H9 (cell line): ENCODE measurements around the gene FAM32A. TPM values are rescaled to one million over a fixed set of nuclear protein-coding genes. Genes with fewer than 3 reads are reported as not detected.

Experiments used
- DNase-seq: peaks from one replicate; pipeline ENCODE4 v3.0.0-alpha.2; 2017
- H2AFZ ChIP-seq: one replicate; pipeline ENCODE4 v1.6.1; 2013; ENCODE audit warnings: mild to moderate bottlenecking, low read length, control low read depth, moderate library complexity
- H2AK5ac ChIP-seq: 2 replicates; pipeline ENCODE4 v1.6.1; 2013; ENCODE audit warnings: low read length, control low read depth, mixed read lengths; ENCODE audit not compliant: insufficient read length
- H2BK120ac ChIP-seq: one replicate; pipeline ENCODE4 v1.6.1; 2013; ENCODE audit warnings: low read depth, mild to moderate bottlenecking, low read length, control low read depth, inconsistent platforms; ENCODE audit not compliant: poor library complexity, severe bottlenecking
- H2BK12ac ChIP-seq: 2 replicates; pipeline ENCODE4 v1.6.1; 2013; ENCODE audit warnings: low read length, control low read depth, mixed read lengths, low read depth; ENCODE audit not compliant: insufficient read length
- H2BK15ac ChIP-seq: 2 replicates; pipeline ENCODE4 v1.6.1; 2013; ENCODE audit warnings: low read depth, low read length, control low read depth
- H2BK20ac ChIP-seq: one replicate; pipeline ENCODE4 v1.6.1; 2013; ENCODE audit warnings: low read depth, mild to moderate bottlenecking, low read length, control low read depth, inconsistent platforms; ENCODE audit not compliant: poor library complexity, severe bottlenecking
- H2BK5ac ChIP-seq: 2 replicates; pipeline ENCODE4 v1.6.1; 2013; ENCODE audit warnings: low read length, control low read depth, mixed read lengths; ENCODE audit not compliant: insufficient read length
- H3K14ac ChIP-seq: 2 replicates; pipeline ENCODE4 v1.6.1; 2013; ENCODE audit warnings: low read length, control low read depth; ENCODE audit not compliant: insufficient read depth
- H3K18ac ChIP-seq: 2 replicates; pipeline ENCODE4 v1.6.1; 2013; ENCODE audit warnings: low read depth, mild to moderate bottlenecking, mixed read lengths, low read length, control low read depth; ENCODE audit not compliant: insufficient read length
- H3K23ac ChIP-seq: 2 replicates; pipeline ENCODE4 v1.6.1; 2013; ENCODE audit warnings: low read length, control low read depth, mixed read lengths, low read depth; ENCODE audit not compliant: insufficient read length
- H3K23me2 ChIP-seq: 2 replicates; pipeline ENCODE4 v1.6.1; 2013; ENCODE audit warnings: low read depth, mild to moderate bottlenecking, mixed read lengths, low read length, control low read depth; ENCODE audit not compliant: insufficient read length, poor library complexity, severe bottlenecking
- H3K27ac ChIP-seq: 2 replicates; pipeline ENCODE4 v1.5.1; 2013; ENCODE audit warnings: low read length, control low read depth, mixed read lengths, low read depth; ENCODE audit not compliant: insufficient read length
- H3K27me3 ChIP-seq: 2 replicates; pipeline ENCODE4 v1.6.1; 2013; ENCODE audit warnings: low read length, control low read depth, inconsistent platforms; ENCODE audit not compliant: insufficient read depth
- H3K4ac ChIP-seq: 2 replicates; pipeline ENCODE4 v1.6.1; 2013; ENCODE audit warnings: low read depth, mild to moderate bottlenecking, control low read depth, inconsistent platforms, low read length, moderate library complexity
- H3K4me1 ChIP-seq: 2 replicates; pipeline ENCODE4 v1.6.1; 2013; ENCODE audit warnings: low read length, control low read depth, inconsistent platforms; ENCODE audit not compliant: insufficient read depth
- H3K4me2 ChIP-seq: 2 replicates; pipeline ENCODE4 v1.6.1; 2013; ENCODE audit warnings: low read length, control low read depth, mixed read lengths; ENCODE audit not compliant: insufficient read length, insufficient read depth
- H3K56ac ChIP-seq: 2 replicates; pipeline ENCODE4 v1.6.1; 2013; ENCODE audit warnings: low read depth, mild to moderate bottlenecking, mixed read lengths, low read length, control low read depth; ENCODE audit not compliant: insufficient read length
- H3K79me1 ChIP-seq: 2 replicates; pipeline ENCODE4 v1.6.1; 2013; ENCODE audit warnings: low read depth, mild to moderate bottlenecking, moderate library complexity, low read length, control low read depth, inconsistent platforms; ENCODE audit not compliant: insufficient read depth, poor library complexity, severe bottlenecking
- H3K79me2 ChIP-seq: 2 replicates; pipeline ENCODE4 v1.6.1; 2013; ENCODE audit warnings: low read length, control low read depth, inconsistent platforms; ENCODE audit not compliant: insufficient read depth
- H3K9ac ChIP-seq: 2 replicates; pipeline ENCODE4 v1.6.1; 2013; ENCODE audit warnings: low read length, control low read depth, mixed read lengths; ENCODE audit not compliant: insufficient read length; ENCODE audit errors: extremely low read depth
- H3K9me3 ChIP-seq: one replicate; pipeline ENCODE4 v1.6.1; 2013; ENCODE audit warnings: low read depth, low read length, inconsistent platforms; ENCODE audit not compliant: control insufficient read depth
- H3T11ph ChIP-seq: one replicate; pipeline ENCODE4 v1.6.1; 2013; ENCODE audit warnings: mild to moderate bottlenecking, low read length, control low read depth, inconsistent platforms
- H4K20me1 ChIP-seq: one replicate; pipeline ENCODE4 v1.6.1; 2013; ENCODE audit not compliant: control insufficient read depth, insufficient read length, insufficient read depth
- H4K5ac ChIP-seq: 2 replicates; pipeline ENCODE4 v1.6.1; 2013; ENCODE audit warnings: low read depth, mild to moderate bottlenecking, mixed read lengths, low read length, control low read depth; ENCODE audit not compliant: insufficient read length
- H4K8ac ChIP-seq: replicated peaks from 2 replicates; pipeline ENCODE4 v1.6.1; 2013; ENCODE audit warnings: low read length, control low read depth, mixed read lengths, low read depth; ENCODE audit not compliant: insufficient read length
- H4K91ac ChIP-seq: 2 replicates; pipeline ENCODE4 v1.6.1; 2013; ENCODE audit warnings: low read depth, mild to moderate bottlenecking, moderate library complexity, mixed read lengths, low read length, control low read depth; ENCODE audit not compliant: insufficient read length
- H3K27ac Mint-ChIP-seq, 3 experiments: 2 replicates in 2 of 3; 3 replicates in 1 of 3; pipeline ENCODE4 v1.8.0; 2020 to 2021; ENCODE audit warnings: mixed read lengths in 3 of 3, mild to moderate bottlenecking in 1 of 3, moderate library complexity in 1 of 3
- H3K27me3 Mint-ChIP-seq: 2 replicates; pipeline ENCODE4 v1.8.0; 2021; ENCODE audit warnings: low read depth, mild to moderate bottlenecking, moderate library complexity, mixed read lengths
- H3K36me3 Mint-ChIP-seq, 3 experiments: 2 replicates in 2 of 3; 3 replicates in 1 of 3; pipeline ENCODE4 v1.8.0; 2020 to 2021; ENCODE audit warnings: low read depth in 3 of 3, mixed read lengths in 3 of 3; ENCODE audit not compliant: insufficient read depth in 1 of 3
- H3K4me1 Mint-ChIP-seq, 2 experiments: 2 replicates each; pipeline ENCODE4 v1.8.0; 2020; ENCODE audit warnings: mixed read lengths in 2 of 2
- H3K4me3 Mint-ChIP-seq, 2 experiments: 2 replicates in 1 of 2; 3 replicates in 1 of 2; pipeline ENCODE4 v1.8.0; 2020 to 2021; ENCODE audit warnings: mild to moderate bottlenecking in 2 of 2, mixed read lengths in 2 of 2, moderate library complexity in 1 of 2
- H3K9me3 Mint-ChIP-seq, 2 experiments: 2 replicates in 1 of 2; 3 replicates in 1 of 2; pipeline ENCODE4 v1.8.0; 2020; ENCODE audit warnings: mild to moderate bottlenecking in 2 of 2, mixed read lengths in 2 of 2, moderate library complexity in 1 of 2
- CTCF ChIP-seq: fragments of 200-600 bp; sonication (generic); conservative IDR thresholded peaks from 3 replicates; pipeline ENCODE4 v1.8.0; 2021; ENCODE audit warnings: antibody characterized with exemption, mild to moderate bottlenecking
- WGBS: extraction: QIAGEN DNeasy Blood & Tissue Kit; methylation state at CpG from one replicate; pipeline ENCODE4 v1.1.7; 2013; ENCODE audit warnings: missing lambda C conversion rate, low lambda C conversion rate, mixed read lengths; ENCODE audit not compliant: insufficient read length; ENCODE audit errors: extremely low coverage; 5-methylcytosine and 5-hydroxymethylcytosine counted together
- total RNA-seq: library from RNA; stranded (reverse); gene quantifications from 2 replicates; pipeline ENCODE4 v1.2.1, GENCODE V29; 2021

The FAM32A gene
- total RNA-seq, 1 experiment from 2014 or later, result 91.9 TPM

- Histone ChIP-seq H2BK5ac (no peak overlapping the region), H3K79me1 (no peaks in the 10 kb centered on the region)
Measured at GRCh38 chr19:16227837-16228636, 42.8 kb downstream of the FAM32A start.

More at GRCh38 chr19:16227837-16228636, 42.8 kb downstream of the FAM32A start:
- H3K4me1 ChIP-seq, result no peaks in the 10 kb centered on the region
- no peak for DNase-seq
- H2AFZ ChIP-seq, result no peak overlapping the region
- H4K20me1 ChIP-seq, result no peaks in the 10 kb centered on the region
- H3K27me3 Mint-ChIP-seq, result no peaks in the 10 kb centered on the region
- peak overlapping the region in 1 of 3 experiments; percentile 61; a peak in 1 of 7 replicates for H3K27ac Mint-ChIP-seq
- no CpG with 5 or more reads among the region's 21 CpGs for WGBS
- H3K27ac ChIP-seq, result no peak overlapping the region
- H3K27me3 ChIP-seq, result no peaks in the 10 kb centered on the region
- H3K4ac ChIP-seq, result no peak overlapping the region
- no peak overlapping the region for H4K5ac ChIP-seq
- H3K9ac ChIP-seq, result no peak overlapping the region
- no peak overlapping the region for H2BK120ac ChIP-seq
- no peak overlapping the region for H4K8ac ChIP-seq
- no peaks in the 10 kb centered on the region for H3K79me2 ChIP-seq
- peaks cover 2 to 21% (median 17%) of the 10 kb centered on the region in 3 experiments; a peak in 6 of 7 replicates for H3K36me3 Mint-ChIP-seq
- no peaks in the 10 kb centered on the region for H3K9me3 ChIP-seq
- H3K23ac ChIP-seq, result no peak overlapping the region
- H3K4me2 ChIP-seq, result no peak overlapping the region
- no peaks in the 10 kb centered on the region for H3K23me2 ChIP-seq
- H2BK12ac ChIP-seq, result no peak overlapping the region
- no peaks in the 10 kb centered on the region for H3K4me1 Mint-ChIP-seq
- H3T11ph ChIP-seq, result no peak overlapping the region
- H2BK15ac ChIP-seq, result no peak overlapping the region
- no peak overlapping the region; the same call in 1 of the 2 replicates for H3K14ac ChIP-seq
- TF ChIP-seq CTCF, result no peak
- no peak overlapping the region for H3K4me3 Mint-ChIP-seq
- H3K56ac ChIP-seq, result no peak overlapping the region
- no peaks in the 10 kb centered on the region; a peak in 2 of 5 replicates for H3K9me3 Mint-ChIP-seq
- no peak overlapping the region for H4K91ac ChIP-seq
- no peak overlapping the region for H2AK5ac ChIP-seq
- no peak overlapping the region for H3K18ac ChIP-seq
- H2BK20ac ChIP-seq, result no peak overlapping the region
